LNCaP clone FGC (cell line): ENCODE results near the gene CTSK.
"Not testable (repeated sequence)": the region's sequence is repeated elsewhere in the genome, so short reads cannot be mapped to it uniquely, and the experiment has no call there.

Source experiments
- DNase-seq: peaks from one replicate; pipeline ENCODE4 v3.0.0-alpha.2; 2011; ENCODE audit warnings: low read depth
- H3K4me3 ChIP-seq: 2 replicates; pipeline ENCODE4 v1.5.1; 2011; ENCODE audit warnings: mild to moderate bottlenecking, low read depth, low read length, control low read depth
- TF ChIP-seq, protein P1 (sequence below): IDR thresholded peaks from 2 replicates; pipeline ENCODE4 v1.5.1; 2012; ENCODE audit warnings: mild to moderate bottlenecking; ENCODE audit not compliant: control insufficient read depth, insufficient read depth; ENCODE audit errors: extremely low read depth

CTSK gene

DNA sequence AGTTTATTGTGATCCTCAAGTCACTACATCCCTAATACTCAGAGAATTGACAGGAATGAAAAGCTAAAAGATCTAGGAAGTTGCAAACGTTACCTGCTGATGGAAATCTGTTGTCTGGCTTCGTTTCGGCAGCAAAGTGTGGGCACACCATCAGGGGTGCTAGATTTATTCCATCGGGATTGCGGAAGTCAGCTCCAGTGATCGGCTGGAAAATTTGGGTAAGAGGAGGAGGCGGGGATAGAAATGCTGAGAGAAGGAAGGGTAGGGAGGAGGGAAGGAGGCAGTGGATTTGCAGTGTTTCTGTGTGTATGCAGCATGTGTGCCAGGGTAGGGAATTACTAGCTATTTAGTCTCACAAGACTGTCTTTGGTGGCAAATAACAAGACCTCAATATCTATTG, at the start of gene CTSK:
Gene CTSK (minus strand): TSS at position 140 of the 400 bp plus-strand sequence. CDS start 1,455 bp downstream, outside the sequence.
- TF ChIP-seq, protein P1, sequence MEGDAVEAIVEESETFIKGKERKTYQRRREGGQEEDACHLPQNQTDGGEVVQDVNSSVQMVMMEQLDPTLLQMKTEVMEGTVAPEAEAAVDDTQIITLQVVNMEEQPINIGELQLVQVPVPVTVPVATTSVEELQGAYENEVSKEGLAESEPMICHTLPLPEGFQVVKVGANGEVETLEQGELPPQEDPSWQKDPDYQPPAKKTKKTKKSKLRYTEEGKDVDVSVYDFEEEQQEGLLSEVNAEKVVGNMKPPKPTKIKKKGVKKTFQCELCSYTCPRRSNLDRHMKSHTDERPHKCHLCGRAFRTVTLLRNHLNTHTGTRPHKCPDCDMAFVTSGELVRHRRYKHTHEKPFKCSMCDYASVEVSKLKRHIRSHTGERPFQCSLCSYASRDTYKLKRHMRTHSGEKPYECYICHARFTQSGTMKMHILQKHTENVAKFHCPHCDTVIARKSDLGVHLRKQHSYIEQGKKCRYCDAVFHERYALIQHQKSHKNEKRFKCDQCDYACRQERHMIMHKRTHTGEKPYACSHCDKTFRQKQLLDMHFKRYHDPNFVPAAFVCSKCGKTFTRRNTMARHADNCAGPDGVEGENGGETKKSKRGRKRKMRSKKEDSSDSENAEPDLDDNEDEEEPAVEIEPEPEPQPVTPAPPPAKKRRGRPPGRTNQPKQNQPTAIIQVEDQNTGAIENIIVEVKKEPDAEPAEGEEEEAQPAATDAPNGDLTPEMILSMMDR, result no peak
- no peak within 1 kb of the TSS for H3K4me3 ChIP-seq
- DNase-seq, result no peak

DNA sequence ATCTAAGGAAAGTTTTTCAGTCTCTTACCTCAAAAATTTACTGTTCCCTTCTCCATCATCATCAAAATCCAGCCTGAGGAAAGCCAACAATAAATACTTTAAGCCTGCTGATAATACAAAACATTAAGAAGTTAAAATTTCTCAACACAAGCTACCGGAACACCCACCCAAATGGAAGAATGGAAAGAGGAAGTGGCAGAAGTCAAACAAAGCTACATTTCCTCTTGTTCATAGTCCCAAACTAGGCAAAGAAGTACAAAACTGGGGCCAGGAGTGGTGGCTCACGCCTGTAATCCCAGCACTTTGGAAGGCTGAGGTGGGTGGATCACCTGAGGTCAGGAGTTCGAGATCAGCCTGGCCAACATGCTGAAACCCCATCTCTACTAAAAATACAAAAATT, 44.7 kb upstream of the CTSK start:
- not testable (repeated sequence) for H3K4me3 ChIP-seq, DNase-seq

DNA sequence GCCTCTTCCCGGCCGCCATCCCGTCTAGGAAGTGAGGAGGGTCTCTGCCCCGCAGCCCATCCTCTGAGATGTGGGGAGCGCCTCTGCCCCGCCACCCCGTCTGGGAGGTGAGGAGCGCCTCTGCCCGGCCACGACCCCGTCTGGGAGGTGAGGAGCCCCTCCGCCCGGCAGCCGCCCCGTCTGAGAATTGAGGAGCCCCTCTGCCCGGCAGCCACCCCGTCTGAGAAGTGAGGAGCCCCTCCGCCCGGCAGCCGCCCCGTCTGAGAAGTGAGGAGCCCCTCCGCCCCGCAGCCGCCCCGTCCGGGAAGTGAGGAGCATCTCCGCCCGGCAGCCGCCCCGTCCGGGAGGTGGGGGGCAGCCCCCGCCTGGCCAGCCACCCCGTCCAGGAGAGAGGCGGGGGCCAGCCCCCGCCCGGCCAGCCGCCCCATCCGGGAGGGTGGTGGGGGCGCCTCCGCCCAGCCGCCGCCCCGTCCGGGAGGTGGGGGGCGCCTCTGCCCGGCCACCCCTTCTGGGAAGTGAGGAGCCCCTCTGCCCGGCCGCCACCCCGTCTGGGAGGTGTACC, 42.8 kb upstream of the CTSK start:
- not testable (repeated sequence) for H3K4me3 ChIP-seq, DNase-seq

DNA sequence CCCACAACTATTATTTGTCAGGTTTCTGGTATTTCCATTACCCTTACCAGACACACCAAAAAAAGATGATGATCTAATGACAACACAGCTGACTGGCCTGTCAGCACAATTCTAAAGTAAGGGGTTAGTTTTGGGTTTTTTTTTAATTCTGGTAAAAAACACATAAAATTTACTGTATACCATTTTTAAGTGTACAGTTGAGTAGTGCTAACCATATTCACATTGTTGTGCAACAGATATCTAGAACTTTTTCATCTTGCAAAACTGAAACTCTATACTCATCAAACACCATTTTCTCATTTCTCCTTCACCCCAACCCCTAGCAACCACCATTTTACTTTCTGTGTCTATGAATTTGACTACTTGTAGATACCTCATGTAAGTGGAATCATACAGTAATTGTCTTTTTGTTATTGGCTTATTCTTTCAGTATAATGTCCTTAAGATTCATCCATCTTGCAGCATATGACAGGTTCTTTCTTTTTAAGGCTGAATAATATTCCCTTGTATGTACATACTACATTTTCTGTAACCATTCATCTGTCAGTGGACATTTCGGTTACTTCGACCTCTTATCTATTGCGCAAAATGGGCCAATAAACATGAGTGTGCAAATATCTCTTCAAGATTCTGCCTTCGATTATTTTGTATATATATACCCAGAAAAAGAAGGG, 38.5 kb upstream of the CTSK start:
- H3K4me3 ChIP-seq, result no peak overlapping the region
- no peak for DNase-seq
- TF ChIP-seq, protein P1, result no peak

DNA sequence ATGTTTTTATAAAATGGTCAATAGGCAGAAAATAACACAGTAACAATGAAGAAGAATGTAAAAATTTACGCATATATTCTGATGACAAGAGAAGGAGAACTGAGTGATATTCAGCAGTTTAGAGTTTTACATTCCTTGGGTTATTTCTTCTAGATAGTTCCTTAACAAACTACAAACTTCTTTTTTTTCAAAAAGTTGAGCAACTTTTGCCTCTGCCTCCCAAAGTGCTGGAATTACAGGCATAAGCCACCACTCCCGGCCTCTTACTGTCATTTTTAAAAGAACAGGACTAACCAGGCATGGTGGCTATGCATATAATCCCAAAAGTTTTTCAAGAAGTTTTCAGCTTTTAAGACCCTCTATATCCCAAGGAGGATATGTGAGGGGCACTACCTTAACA, 35.4 kb upstream of the CTSK start:
- TF ChIP-seq, protein P1, result no peak
- H3K4me3 ChIP-seq, result no peak overlapping the region
- no peak for DNase-seq

DNA sequence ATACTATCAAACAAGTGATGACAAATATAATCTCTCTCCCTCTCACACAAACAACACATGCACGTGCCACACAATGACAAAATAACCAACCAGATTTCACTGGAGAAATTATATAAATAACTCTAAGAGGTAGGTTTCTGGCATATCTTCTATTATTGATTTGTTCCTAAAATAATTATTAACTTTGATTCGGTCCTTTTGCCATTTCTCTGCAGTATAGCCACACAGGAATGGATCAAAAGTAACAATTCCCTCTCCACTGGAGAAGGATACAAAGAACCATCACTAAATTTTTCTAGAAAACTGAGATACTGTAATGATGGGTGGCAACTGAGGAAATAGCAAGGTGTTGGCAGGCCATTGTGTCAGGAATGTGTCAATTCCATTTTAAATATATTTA, 34.9 kb upstream of the CTSK start:
- DNase-seq, result no peak
- TF ChIP-seq, protein P1, result no peak
- no peak overlapping the region for H3K4me3 ChIP-seq

DNA sequence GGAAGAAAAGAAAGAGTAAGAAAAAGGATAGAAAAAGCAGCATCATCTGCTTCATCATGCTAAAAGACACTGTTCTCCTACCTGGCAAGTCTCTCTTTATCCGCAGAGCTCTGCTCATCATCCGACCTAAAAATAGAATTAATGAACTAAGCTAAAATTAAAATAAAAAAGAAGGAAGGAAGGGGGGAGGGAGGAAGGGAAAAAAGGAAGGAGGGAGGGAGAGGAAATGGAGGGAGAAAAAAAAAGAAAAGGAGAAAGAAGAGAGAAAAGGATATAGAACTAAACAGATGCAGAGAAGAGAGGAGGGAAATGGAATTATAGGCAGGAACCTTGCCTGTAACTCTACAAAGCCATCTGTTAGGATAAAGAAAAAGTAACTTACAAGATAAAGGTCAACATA, 34.3 kb upstream of the CTSK start:
- no peak for DNase-seq
- TF ChIP-seq, protein P1, result no peak
- no peak overlapping the region for H3K4me3 ChIP-seq

DNA sequence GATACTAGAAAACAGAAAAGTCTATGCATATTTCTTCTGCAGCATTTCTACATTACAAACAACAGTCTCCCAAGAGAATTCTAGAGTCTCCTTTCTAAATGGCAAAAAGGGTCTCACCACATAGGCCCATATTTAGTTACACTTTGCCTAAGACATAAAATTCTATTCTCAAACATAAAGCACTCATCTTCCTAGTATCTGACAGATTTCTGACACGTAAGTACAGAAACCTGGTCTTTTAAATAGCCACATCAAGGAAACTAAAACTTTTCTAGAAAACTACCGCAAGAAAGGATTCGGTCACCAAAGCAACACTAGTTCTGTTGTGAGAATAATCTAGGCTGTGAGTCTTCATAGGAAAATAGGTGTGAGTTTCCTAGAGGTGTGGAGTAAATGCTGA, 33.6 kb upstream of the CTSK start:
- no peak overlapping the region for H3K4me3 ChIP-seq
- no peak for DNase-seq
- TF ChIP-seq, protein P1, result no peak

DNA sequence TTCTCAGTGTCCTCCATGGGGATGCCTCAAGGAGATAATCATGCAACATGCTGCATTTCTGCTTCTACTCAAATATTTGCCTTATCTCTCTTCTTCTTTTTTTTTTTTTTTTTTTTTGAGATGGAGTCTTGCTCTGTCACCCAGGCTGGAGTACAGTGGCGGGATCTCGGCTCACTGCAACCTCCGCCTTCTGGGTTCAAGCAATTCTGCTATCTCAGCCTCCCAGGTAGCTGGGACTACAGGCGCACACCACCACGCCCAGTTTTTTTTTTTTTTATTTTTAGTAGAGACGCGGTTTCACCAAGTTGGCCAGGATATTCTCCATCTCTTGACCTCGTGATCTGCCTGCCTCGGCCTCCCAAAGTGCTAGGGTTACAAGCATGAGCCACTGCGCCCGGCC, 32.8 kb upstream of the CTSK start:
- not testable (repeated sequence) for H3K4me3 ChIP-seq, DNase-seq
